Thyroid gland (tissue), 4 donors: Measurements from ENCODE around the gene CSRNP3. TPM values are rescaled to one million over a fixed set of nuclear protein-coding genes. Genes with fewer than 3 reads are reported as not detected.

Source experiments
- DNase-seq, 2 donors: peaks; one replicate each; pipeline ENCODE4 v3.0.0-alpha.2; 2019
- H3K27ac ChIP-seq, 3 donors: fragments of 200-600 bp; sonication (generic); 1 replicate in 2 of 3; 2 replicates in 1 of 3; pipeline ENCODE4 v1.5.1; 2016 to 2019; ENCODE audit warnings: mild to moderate bottlenecking in 1 of 3, moderate library complexity in 1 of 3
- H3K27me3 ChIP-seq: fragments of 200-600 bp; sonication (generic); one replicate; pipeline ENCODE4 v1.5.1; 2019
- H3K36me3 ChIP-seq, 2 donors: fragments of 200-600 bp; sonication (generic); one replicate each; pipeline ENCODE4 v1.5.1; 2016 to 2019
- H3K4me1 ChIP-seq, 2 donors: fragments of 200-600 bp; sonication (generic); one replicate each; pipeline ENCODE4 v1.5.1; 2017 to 2019
- H3K4me3 ChIP-seq, 3 donors: fragments of 200-600 bp; sonication (generic); replicated peaks in 1 of 3; 1 replicate in 2 of 3; 2 replicates in 1 of 3; pipeline ENCODE4 v1.5.1; 2016; ENCODE audit warnings: mild to moderate bottlenecking in 1 of 3
- H3K9me3 ChIP-seq: fragments of 200-600 bp; sonication (generic); one replicate; pipeline ENCODE4 v1.5.1; 2017
- CTCF ChIP-seq, 6 experiments: fragments of 200-600 bp in 3 of 6; fragments of 450-650 bp in 3 of 6; sonication (generic) in 3 of 6; IDR thresholded peaks; one replicate each; pipeline ENCODE4 v1.5.1; 2016 to 2019; ENCODE audit warnings: antibody characterized with exemption in 6 of 6, mild to moderate bottlenecking in 2 of 6, inconsistent platforms in 1 of 6, moderate library complexity in 1 of 6
- POLR2A ChIP-seq, 2 donors: fragments of 450-650 bp; IDR thresholded peaks; one replicate each; pipeline ENCODE4 v1.6.1; 2017; ENCODE audit warnings: antibody characterized with exemption in 2 of 2, mild to moderate bottlenecking in 2 of 2, moderate library complexity in 1 of 2
- WGBS, 2 donors: methylation state at CpG; one replicate each; pipeline ENCODE4 v1.1.5; 2017; 5-methylcytosine and 5-hydroxymethylcytosine counted together
- intact Hi-C: fragments of 100-400 bp; cut with DNase I; formaldehyde crosslinking; loops from one replicate; pipeline ENCODE4 v1.15.1; 2023
- total RNA-seq, 4 donors: library from RNA; depleted of rRNA; stranded (reverse); fragments of >200 nt; gene quantifications; one replicate each; pipeline ENCODE4 v1.2.3, GENCODE V29; 2016

CSRNP3 gene
- total RNA-seq, 4 donors from 2014 or later = 6.0 to 16.5 (median 9.9) TPM

GRCh38 chr2:165467921-165468320 lies 1.6 kb upstream of the CSRNP3 start:
- 97 to 99% methylated on average over 3 of the region's 3 CpGs for WGBS, 2 donors
- H3K27me3 ChIP-seq = no peaks in the 10 kb centered on the region
- intact Hi-C loops = no loop called here
- DNase-seq = no peak
- peaks cover 0 to 6% of the 10 kb centered on the region in 2 donors for H3K4me1 ChIP-seq
- no peak overlapping the region for H3K4me3 ChIP-seq
- no peaks in the 10 kb centered on the region for H3K9me3 ChIP-seq
- H3K27ac ChIP-seq = no peak overlapping the region
- H3K36me3 ChIP-seq = no peaks in the 10 kb centered on the region
- TF ChIP-seq CTCF (IDR thresholded peaks at IDR 0.05) = no peak
- no peak for TF ChIP-seq POLR2A (IDR thresholded peaks at IDR 0.05)

GRCh38 chr2:165470361-165470760 lies 863 bp downstream of the CSRNP3 start:
- intact Hi-C loops = no loop called here
- Histone ChIP-seq H3K4me1 (peaks cover 0 to 6% of the 10 kb centered on the region in 2 donors), H3K27ac (no peak overlapping the region), H3K36me3 (no peaks in the 10 kb centered on the region), H3K4me3 (peak overlapping the region in 2 of 3 donors; percentile 22 to 75), H3K9me3 (no peaks in the 10 kb centered on the region), H3K27me3 (no peaks in the 10 kb centered on the region)
- DNase-seq = no peak
- no peak for TF ChIP-seq POLR2A (IDR thresholded peaks at IDR 0.05)
- no peak for TF ChIP-seq CTCF (IDR thresholded peaks at IDR 0.05)

- no peak for DNase-seq
- no peaks in the 10 kb centered on the region for H3K27me3 ChIP-seq
- no peaks in the 10 kb centered on the region for H3K9me3 ChIP-seq
- no peak overlapping the region for H3K27ac ChIP-seq
- H3K4me1 ChIP-seq = peaks cover 0 to 6% of the 10 kb centered on the region in 2 donors
- WGBS, 2 donors = 18 to 54% methylated on average over 1 of the region's 1 CpG
- H3K4me3 ChIP-seq = no peak overlapping the region
- intact Hi-C loops = no loop called here
- no peaks in the 10 kb centered on the region for H3K36me3 ChIP-seq
- no peak for TF ChIP-seq POLR2A (IDR thresholded peaks at IDR 0.05)
- no peak for TF ChIP-seq CTCF (IDR thresholded peaks at IDR 0.05)
These were observed 2.0 kb downstream of the CSRNP3 start for GRCh38 chr2:165471349-165471950.

- WGBS, 2 donors = 85 to 89% methylated on average over 3 of the region's 3 CpGs
- intact Hi-C loops = no loop called here
- Histone ChIP-seq H3K36me3 (no peaks in the 10 kb centered on the region), H3K4me1 (peaks cover 0 to 6% of the 10 kb centered on the region in 2 donors), H3K4me3 (no peak overlapping the region), H3K27me3 (no peaks in the 10 kb centered on the region), H3K27ac (no peak overlapping the region), H3K9me3 (no peaks in the 10 kb centered on the region)
- no peak for DNase-seq
- TF ChIP-seq CTCF (IDR thresholded peaks at IDR 0.05) (no peak), POLR2A (IDR thresholded peaks at IDR 0.05) (no peak)
These were observed 3.4 kb downstream of the CSRNP3 start for GRCh38 chr2:165472922-165473321.

- TF ChIP-seq POLR2A (IDR thresholded peaks at IDR 0.05) = no peak
- no peak for TF ChIP-seq CTCF (IDR thresholded peaks at IDR 0.05)
- H3K4me3 ChIP-seq = no peak overlapping the region
- H3K27ac ChIP-seq = no peak overlapping the region
- DNase-seq = no peak
- H3K4me1 ChIP-seq = peaks cover 0 to 6% of the 10 kb centered on the region in 2 donors
- H3K36me3 ChIP-seq = no peaks in the 10 kb centered on the region
- H3K9me3 ChIP-seq = no peaks in the 10 kb centered on the region
- WGBS, 2 donors = 60 to 95% methylated on average over 3 of the region's 3 CpGs
- H3K27me3 ChIP-seq = no peaks in the 10 kb centered on the region
- intact Hi-C loops = no loop called here
These were observed 5.2 kb downstream of the CSRNP3 start for GRCh38 chr2:165474619-165475276.
